Lung (tissue), 12 donors: ENCODE results near the gene F12. TPM values are rescaled to one million over a fixed set of nuclear protein-coding genes. Genes with fewer than 3 reads are reported as not detected.

Source experiments
- ATAC-seq: fragments of 200-7000 bp; cut with Tn5 transposase; one replicate; pipeline ENCODE4 v1.9.1; 2020; ENCODE audit warnings: moderate number of reproducible peaks; ENCODE audit not compliant: insufficient read depth, low FRiP score
- DNase-seq, 3 donors: peaks; one replicate each; pipeline ENCODE4 v3.0.0-alpha.2; 2013 to 2017
- H3K27ac ChIP-seq, 2 donors: one replicate each; pipeline ENCODE4 v1.5.1; 2013; ENCODE audit warnings: mild to moderate bottlenecking in 2 of 2, moderate library complexity in 2 of 2, control low read depth in 1 of 2, inconsistent platforms in 1 of 2, low read depth in 1 of 2, low read length in 1 of 2
- H3K27me3 ChIP-seq, 3 donors: one replicate each; pipeline ENCODE4 v1.5.1; 2013; ENCODE audit warnings: low read length in 2 of 3; ENCODE audit not compliant: control insufficient read depth in 3 of 3, insufficient read depth in 3 of 3
- H3K36me3 ChIP-seq, 4 donors: one replicate each; pipeline ENCODE4 v1.5.1; 2013; ENCODE audit warnings: low read length in 4 of 4, mild to moderate bottlenecking in 1 of 4, moderate library complexity in 1 of 4; ENCODE audit not compliant: control insufficient read depth in 4 of 4, insufficient read depth in 4 of 4
- H3K4me1 ChIP-seq, 5 donors: one replicate each; pipeline ENCODE4 v1.5.1; 2013; ENCODE audit warnings: low read length in 5 of 5, mild to moderate bottlenecking in 2 of 5, moderate library complexity in 1 of 5; ENCODE audit not compliant: control insufficient read depth in 5 of 5, insufficient read depth in 5 of 5
- H3K4me3 ChIP-seq: one replicate; pipeline ENCODE4 v1.5.1; 2013; ENCODE audit warnings: mild to moderate bottlenecking, control low read depth, moderate library complexity
- H3K9ac ChIP-seq, 2 donors: one replicate each; pipeline ENCODE4 v1.5.1; 2013; ENCODE audit warnings: low read length in 2 of 2, control low read depth in 1 of 2; ENCODE audit not compliant: insufficient read depth in 1 of 2
- H3K9me3 ChIP-seq, 4 donors: one replicate each; pipeline ENCODE4 v1.5.1; 2013; ENCODE audit warnings: low read length in 3 of 4, mild to moderate bottlenecking in 1 of 4, moderate library complexity in 1 of 4; ENCODE audit not compliant: control insufficient read depth in 4 of 4, insufficient read depth in 3 of 4
- CTCF ChIP-seq: IDR thresholded peaks from 2 replicates; pipeline ENCODE4 v1.5.1; 2012; ENCODE audit warnings: mild to moderate bottlenecking; ENCODE audit errors: control extremely low read depth, extremely low read depth
- WGBS, 2 donors: extraction: QIAGEN DNeasy Blood & Tissue Kit; methylation state at CpG; one replicate each; pipeline ENCODE4 v1.1.7; 2013; 5-methylcytosine and 5-hydroxymethylcytosine counted together
- polyA plus RNA-seq, 2 donors: library from polyadenylated mRNA; stranded (reverse); fragments of 200-250 nt; gene quantifications; one replicate each; pipeline ENCODE4 v1.2.1, GENCODE V29; 2013
- total RNA-seq, 2 donors: library from RNA; depleted of rRNA in 1 of 2; stranded (reverse); fragments of >200 nt in 1 of 2; gene quantifications; one replicate each; pipeline ENCODE4 v1.2.1, GENCODE V29; 2014 to 2021
- donor health status: control.
- donor health status: control.
- donor health status: Bipolar disorder and iron deficiency.
- donor health status: healthy.
- donor health status: DM: yes; HTN: yes; CAD: no.

The F12 gene
- total and polyA plus RNA-seq, 4 donors, result 1.3 to 1.7 (median 1.4) TPM; not detected in 1

DNA sequence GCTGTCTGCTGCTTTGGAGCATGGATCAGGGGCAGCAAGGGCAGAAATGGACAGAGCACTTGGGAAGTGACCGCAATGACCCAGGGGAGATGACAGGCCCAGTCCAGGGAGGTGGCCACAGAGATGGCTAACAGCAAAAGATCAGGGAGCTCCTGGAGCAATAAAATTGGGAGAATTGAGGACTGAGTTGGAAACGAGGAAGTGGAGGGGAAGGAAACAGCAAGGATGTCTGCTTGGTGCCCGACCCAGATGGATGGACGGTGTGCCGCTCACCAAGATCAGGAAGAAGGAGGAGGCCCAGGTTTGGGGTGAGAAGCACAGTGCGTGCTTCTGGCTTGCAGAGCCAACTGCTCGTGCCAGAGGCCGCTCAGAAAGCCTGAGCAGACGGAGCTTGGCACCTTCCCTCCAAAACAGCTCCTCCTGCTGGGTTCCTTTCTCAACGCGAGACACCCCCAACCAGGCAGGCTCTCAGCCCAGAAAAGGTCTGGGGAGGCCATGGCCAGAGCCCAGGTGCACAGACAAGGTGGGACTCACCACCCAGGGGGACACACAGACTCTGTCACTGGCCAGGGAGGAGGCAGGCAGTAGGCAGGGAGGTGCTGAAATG, 26.8 kb downstream of the F12 start:
- Histone ChIP-seq H3K27ac (no peak overlapping the region), H3K27me3 (peaks cover 0 to 6% (median 0%) of the 10 kb centered on the region in 3 donors), H3K4me3 (no peak overlapping the region), H3K9ac (no peak overlapping the region), H3K4me1 (peaks cover 0 to 3% (median 0%) of the 10 kb centered on the region in 5 donors), H3K36me3 (no peaks in the 10 kb centered on the region), H3K9me3 (no peaks in the 10 kb centered on the region)
- 20 to 34% methylated on average over 11 of the region's 11 CpGs for WGBS, 2 donors
- TF ChIP-seq CTCF, result no peak
- peak; percentile 36 to 64 (median 46) for DNase-seq
- ATAC-seq, result no peak

DNA sequence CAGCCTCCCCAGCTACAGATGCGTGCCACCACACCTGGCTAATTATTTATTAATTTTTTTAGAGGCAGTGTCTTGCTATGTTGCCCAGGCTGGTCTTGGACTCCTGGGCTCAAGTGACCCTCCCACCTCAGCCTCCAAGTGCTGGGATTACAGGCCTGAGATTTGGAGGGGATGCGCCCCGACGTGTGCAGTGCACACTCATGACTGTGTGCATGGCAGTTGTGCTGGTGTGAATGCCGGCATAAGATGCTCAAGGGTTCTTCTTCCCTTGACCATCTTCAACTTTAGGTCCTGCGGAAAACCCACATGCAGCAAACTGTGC, 28.6 kb downstream of the F12 start:
- Histone ChIP-seq H3K4me1 (peaks cover 0 to 3% (median 0%) of the 10 kb centered on the region in 5 donors), H3K27me3 (peaks cover 0 to 2% (median 0%) of the 10 kb centered on the region in 3 donors), H3K4me3 (no peak overlapping the region), H3K9ac (no peak overlapping the region), H3K9me3 (no peaks in the 10 kb centered on the region), H3K36me3 (no peaks in the 10 kb centered on the region), H3K27ac (no peak overlapping the region)
- DNase-seq (no peak), ATAC-seq (no peak)
- 92 to 96% methylated on average over 6 of the region's 6 CpGs for WGBS, 2 donors
- TF ChIP-seq CTCF, result no peak

- ATAC-seq, result no peak
- DNase-seq, result no peak
- no peak overlapping the region for H3K4me3 ChIP-seq
- H3K27me3 ChIP-seq, result no peaks in the 10 kb centered on the region
- H3K36me3 ChIP-seq, result no peaks in the 10 kb centered on the region
- H3K9ac ChIP-seq, result no peak overlapping the region
- no peak overlapping the region for H3K27ac ChIP-seq
- no peak for TF ChIP-seq CTCF
- WGBS, 2 donors, result 70 to 74% methylated on average over 15 of the region's 15 CpGs
- no peaks in the 10 kb centered on the region for H3K9me3 ChIP-seq
- peaks cover 0 to 3% (median 0%) of the 10 kb centered on the region in 5 donors for H3K4me1 ChIP-seq
Observed at GRCh38 chr5:177378884-177379883, 30.2 kb downstream of the F12 start.
